ENCODE results near the gene OCEL1. TPM values are rescaled to one million over a fixed set of nuclear protein-coding genes. Genes with fewer than 3 reads are reported as not detected.

OCEL1 gene
- total RNA-seq, 1 donor, result 3.9 TPM

GRCh38 chr19:17216058-17216670 lies 9.9 kb upstream of the OCEL1 start:
- TF ChIP-seq CTCF (IDR thresholded peaks at IDR 0.05; ENCODE audit: insufficient read depth, low read depth, low read length), result no peak
- H3K4me3 ChIP-seq (ENCODE audit: low read depth, low read length), result peak overlapping the region; percentile 78
- DNase-seq (ENCODE audit: low read depth), result no peak

GRCh38 chr19:17219286-17219685 lies 6.7 kb upstream of the OCEL1 start:
- no peak for DNase-seq (ENCODE audit: low read depth)
- no peak for TF ChIP-seq CTCF (IDR thresholded peaks at IDR 0.05; ENCODE audit: insufficient read depth, low read depth, low read length)
- H3K4me3 ChIP-seq (ENCODE audit: low read depth, low read length), result no peak overlapping the region

- DNase-seq (ENCODE audit: low read depth), result peak; percentile 66
- TF ChIP-seq CTCF (IDR thresholded peaks at IDR 0.05; ENCODE audit: insufficient read depth, low read depth, low read length), result no peak
Observed at GRCh38 chr19:17220207-17220758, 5.7 kb upstream of the OCEL1 start.

GRCh38 chr19:17225053-17225452 lies 973 bp upstream of the OCEL1 start:
- no peak overlapping the region for H3K4me3 ChIP-seq (ENCODE audit: low read depth, low read length)
- no peak for DNase-seq (ENCODE audit: low read depth)
- TF ChIP-seq CTCF (IDR thresholded peaks at IDR 0.05; ENCODE audit: insufficient read depth, low read depth, low read length), result no peak

More at GRCh38 chr19:17220207-17220758, 5.7 kb upstream of the OCEL1 start:
- no peak overlapping the region for H3K4me3 ChIP-seq (ENCODE audit: low read depth, low read length)

DNA sequence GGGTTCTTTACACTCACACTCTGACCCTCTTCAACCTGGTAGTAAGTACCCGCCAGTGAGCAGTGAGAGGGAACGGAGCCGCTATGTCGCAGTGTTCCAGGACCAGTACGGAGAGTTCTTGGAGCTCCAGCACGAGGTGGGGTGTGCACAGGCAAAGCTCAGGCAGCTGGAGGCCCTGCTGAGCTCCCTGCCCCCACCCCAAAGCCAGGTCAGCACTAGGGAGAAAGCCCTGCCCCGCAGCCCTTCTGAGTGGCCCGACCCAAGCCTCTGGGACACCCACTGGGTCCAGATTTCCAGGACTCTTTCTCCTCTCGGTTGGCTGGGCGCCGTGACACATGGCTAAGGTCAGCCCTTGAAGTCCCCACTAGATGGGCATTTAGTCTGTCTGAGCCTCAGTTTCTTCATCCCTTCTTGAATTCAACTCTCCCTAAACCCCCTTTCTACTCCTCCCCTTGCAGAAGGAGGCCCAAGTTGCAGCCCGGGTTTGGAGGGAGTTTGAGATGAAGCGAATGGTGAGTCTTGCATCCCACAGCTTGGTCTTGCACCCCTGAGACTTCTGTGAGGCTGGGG lies 1.9 kb downstream of the OCEL1 start:
- no peak for DNase-seq (ENCODE audit: low read depth)
- TF ChIP-seq CTCF (IDR thresholded peaks at IDR 0.05; ENCODE audit: insufficient read depth, low read depth, low read length), result no peak

GRCh38 chr19:17229890-17230289 lies 3.9 kb downstream of the OCEL1 start:
- DNase-seq (ENCODE audit: low read depth), result no peak
- TF ChIP-seq CTCF (IDR thresholded peaks at IDR 0.05; ENCODE audit: insufficient read depth, low read depth, low read length), result no peak
- H3K4me3 ChIP-seq (ENCODE audit: low read depth, low read length), result no peak overlapping the region

More for the DNA sequence above, 1.9 kb downstream of the OCEL1 start:
- H3K4me3 ChIP-seq (ENCODE audit: low read depth, low read length), result no peak overlapping the region
